ENCODE results near the gene FHAD1. TPM values are rescaled to one million over a fixed set of nuclear protein-coding genes. Genes with fewer than 3 reads are reported as not detected.

The FHAD1 gene
- total RNA-seq: 0.14 TPM in 1 of 2 replicates, not detected in the other

DNA sequence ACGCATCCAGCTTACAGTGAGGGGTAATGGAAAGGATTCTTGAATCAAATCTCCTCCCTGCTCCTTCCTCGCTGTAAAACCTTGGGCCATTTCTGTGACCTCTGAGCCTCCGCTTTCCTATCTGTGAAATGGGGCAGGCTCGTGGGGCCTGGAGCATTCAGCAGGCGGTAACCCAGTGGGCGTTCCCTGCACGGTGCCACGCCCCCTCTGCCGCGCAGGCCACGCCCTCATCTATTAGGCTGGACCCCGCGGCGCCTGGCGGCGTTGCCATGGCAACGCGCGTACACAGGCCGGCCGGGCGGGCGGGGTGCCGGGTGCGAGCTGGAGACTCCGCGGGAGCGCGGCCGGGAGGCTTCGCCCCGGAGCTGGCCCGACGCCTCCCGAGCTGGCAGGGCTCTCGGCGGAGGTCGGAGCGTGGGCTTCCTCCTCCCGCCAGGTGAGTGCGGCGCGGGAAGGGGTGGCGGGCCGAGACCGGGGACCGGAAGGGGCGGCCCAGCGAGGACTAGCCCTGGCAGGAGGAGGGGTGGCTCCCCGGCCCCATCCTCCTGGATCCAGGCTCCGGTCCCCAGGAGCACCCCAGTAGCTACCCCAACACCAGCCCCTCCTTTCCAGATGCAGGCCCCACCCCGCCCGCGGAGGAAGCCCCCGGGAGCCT is at the start of gene FHAD1:
Gene FHAD1 (plus strand): TSS at position 264 of the 655 bp plus-strand sequence. CDS start 4,562 bp downstream, outside the sequence.

DNA sequence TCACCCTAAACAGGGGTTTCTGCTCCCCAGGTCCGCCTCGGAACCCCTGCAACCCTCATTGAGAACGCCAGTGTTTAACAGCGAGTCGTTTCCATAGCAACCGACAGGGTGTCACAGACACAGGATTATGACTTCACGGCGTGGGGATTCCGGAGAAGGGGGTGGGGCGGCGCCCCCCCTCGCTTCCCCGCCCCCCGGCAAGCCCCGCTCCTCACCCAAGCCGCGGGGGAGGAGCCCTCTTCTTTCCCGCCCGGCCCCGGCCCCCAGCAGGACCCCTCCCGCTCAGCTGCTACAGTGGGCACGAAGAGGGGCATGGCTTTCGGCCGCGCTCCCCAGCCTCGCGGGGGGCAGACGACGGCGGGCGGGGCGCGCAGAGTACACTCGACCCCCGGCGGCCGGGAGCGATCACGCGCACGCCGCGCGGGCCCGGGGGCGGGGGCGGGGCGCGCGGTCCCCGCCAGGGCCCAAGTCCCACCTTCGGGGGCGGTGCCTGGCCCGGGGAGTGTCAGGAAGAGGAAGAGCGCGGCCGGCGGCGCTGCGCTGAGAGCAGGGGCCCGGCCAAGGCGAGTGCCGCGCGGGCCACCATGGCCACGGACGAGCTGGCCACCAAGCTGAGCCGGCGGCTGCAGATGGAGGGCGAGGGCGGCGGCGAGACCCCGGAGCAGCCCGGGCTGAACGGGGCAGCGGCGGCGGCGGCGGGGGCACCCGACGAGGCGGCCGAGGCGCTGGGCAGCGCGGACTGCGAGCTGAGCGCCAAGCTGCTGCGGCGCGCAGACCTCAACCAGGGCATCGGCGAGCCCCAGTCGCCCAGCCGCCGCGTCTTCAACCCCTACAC is 162.6 kb downstream of the FHAD1 start, which contains the start of gene EFHD2:
Gene EFHD2 (plus strand): TSS at position 501 of the 835 bp plus-strand sequence. CDS start 84 bp downstream, at position 585.

Other genes starting within 250 kb of the FHAD1 start
- 7.9 and 15.9 TPM in 2 replicates for gene TMEM51, start 93.5 kb upstream of the FHAD1 start, total RNA-seq
- 33.5 and 54.9 TPM in 2 replicates for gene EFHD2, start 162.7 kb downstream of the FHAD1 start, total RNA-seq
- under 0.01 TPM in 1 of 2 replicates, not detected in the other for gene CTRC, start 191.2 kb downstream of the FHAD1 start, total RNA-seq
- not detected in 2 replicates for gene CELA2A, start 209.5 kb downstream of the FHAD1 start, total RNA-seq
- gene CELA2B, start 228.9 kb downstream of the FHAD1 start, total RNA-seq: not detected in 2 replicates